Caco-2 (cell line): ENCODE measurements around the gene CETP. TPM values are rescaled to one million over a fixed set of nuclear protein-coding genes. Genes with fewer than 3 reads are reported as not detected.

ENCODE experiments used
- BruUV-seq: library from RNA; stranded (reverse); fragments of 400-500 nt; replicated peaks from 2 replicates; lab custom pipeline; 2021; lab: Mats Ljungman, UMichigan
- CTCF ChIA-PET: fragments of 300-600 bp; sonication (Branson Sonifier 250); formaldehyde crosslinking; loops from one replicate; lab custom pipeline; 2022; ENCODE audit warnings: antibody characterized with exemption; lab: Charles Lee
- POLR2A ChIA-PET: fragments of 300-600 bp; sonication (Branson Sonifier 250); formaldehyde crosslinking; loops from one replicate; lab custom pipeline; 2022; ENCODE audit warnings: antibody characterized with exemption; lab: Charles Lee
- DNase-seq, 2 experiments: peaks; one replicate each; pipeline versions ENCODE4 v3.0.0 to v3.0.0-alpha.2; 2020 to 2022
- H3K27me3 ChIP-seq: replicated peaks from 2 replicates; pipeline ENCODE4 v1.6.0; 2011; ENCODE audit warnings: low read length; ENCODE audit not compliant: control insufficient read depth, insufficient read depth
- H3K36me3 ChIP-seq: 2 replicates; pipeline ENCODE4 v1.5.1; 2011; ENCODE audit warnings: low read length; ENCODE audit not compliant: control insufficient read depth, insufficient read depth
- H3K4me1 ChIP-seq: fragments of 250-450 bp; sonication (Bioruptor Pico); 2 replicates; pipeline ENCODE4 v1.5.1; 2020; ENCODE audit warnings: mild to moderate bottlenecking
- H3K4me3 ChIP-seq: 2 replicates; pipeline ENCODE4 v1.5.1; 2011; ENCODE audit warnings: low read depth, mild to moderate bottlenecking, control low read depth, low read length
- H3K9me3 ChIP-seq: fragments of 250-450 bp; sonication (Bioruptor Pico); 2 replicates; pipeline ENCODE4 v1.5.1; 2020; ENCODE audit warnings: mild to moderate bottlenecking, moderate library complexity
- H3K27ac Mint-ChIP-seq: one replicate; pipeline ENCODE4 v1.8.0; 2022; ENCODE audit warnings: mixed read lengths; ENCODE audit not compliant: unreplicated experiment
- H3K27me3 Mint-ChIP-seq: one replicate; pipeline ENCODE4 v1.8.0; 2022; ENCODE audit warnings: mixed read lengths; ENCODE audit not compliant: insufficient read depth, unreplicated experiment
- H3K36me3 Mint-ChIP-seq: one replicate; pipeline ENCODE4 v1.8.0; 2022; ENCODE audit warnings: mild to moderate bottlenecking, mixed read lengths; ENCODE audit not compliant: insufficient read depth, unreplicated experiment
- H3K4me1 Mint-ChIP-seq: one replicate; pipeline ENCODE4 v1.8.0; 2022; ENCODE audit warnings: low read depth, mixed read lengths; ENCODE audit not compliant: unreplicated experiment
- H3K4me3 Mint-ChIP-seq: one replicate; pipeline ENCODE4 v1.8.0; 2022; ENCODE audit warnings: mild to moderate bottlenecking, moderate library complexity, mixed read lengths; ENCODE audit not compliant: unreplicated experiment
- H3K9me3 Mint-ChIP-seq: one replicate; pipeline ENCODE4 v1.8.0; 2022; ENCODE audit warnings: mixed read lengths; ENCODE audit not compliant: unreplicated experiment
- intact Hi-C: fragments of 100-400 bp; cut with micrococcal nuclease; formaldehyde crosslinking; loops from one replicate; pipeline ENCODE4 v1.10.0; 2022; ENCODE audit not compliant: unreplicated experiment
- total RNA-seq: library from RNA; stranded (reverse); gene quantifications from 2 replicates; pipeline ENCODE4 v1.2.3, GENCODE V29; 2022
- TF ChIP-seq, protein P1 (sequence below), 2 experiments: fragments of 200-600 bp in 1 of 2; IDR thresholded peaks; 1 replicate in 1 of 2; 2 replicates in 1 of 2; pipeline versions ENCODE4 v1.5.1 to v1.8.0; 2011 to 2022; ENCODE audit warnings: antibody characterized with exemption in 1 of 2, control low read depth in 1 of 2, inconsistent platforms in 1 of 2, low read depth in 1 of 2, low read length in 1 of 2, mild to moderate bottlenecking in 1 of 2, moderate library complexity in 1 of 2; ENCODE audit not compliant: insufficient read depth in 1 of 2, severe bottlenecking in 1 of 2, unreplicated experiment in 1 of 2

Gene CETP
- total RNA-seq, 1 experiment from 2014 or later: not detected

DNA sequence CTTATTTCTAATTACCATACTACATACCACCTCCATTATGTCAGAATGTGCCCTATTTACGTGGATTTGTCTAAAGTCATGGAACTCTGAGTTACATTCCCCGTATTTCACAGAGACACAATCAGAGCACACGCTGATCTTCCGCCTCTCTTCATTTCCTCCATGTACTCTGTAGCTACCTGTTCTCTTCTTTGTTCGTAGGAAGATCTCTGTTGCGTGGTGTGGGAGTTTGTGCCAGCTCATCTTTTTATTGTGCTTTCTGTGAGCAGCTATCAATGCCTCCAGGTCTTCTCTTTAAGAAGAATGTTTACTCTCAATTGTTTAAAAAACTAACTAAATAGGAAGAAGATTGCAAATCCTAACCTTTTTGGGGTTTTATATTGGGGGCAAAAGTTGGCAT is 54.6 kb downstream of the CETP start:
- no peak overlapping the region for H3K4me3 ChIP-seq
- ChIA-PET POLR2A (no interaction called here), CTCF (no interaction called here)
- Mint-ChIP-seq H3K4me3 (no peak overlapping the region), H3K27me3 (peaks cover 4% of the 10 kb centered on the region), H3K36me3 (peaks cover 4% of the 10 kb centered on the region), H3K9me3 (no peaks in the 10 kb centered on the region), H3K27ac (no peak overlapping the region), H3K4me1 (no peaks in the 10 kb centered on the region)
- TF ChIP-seq, protein P1, sequence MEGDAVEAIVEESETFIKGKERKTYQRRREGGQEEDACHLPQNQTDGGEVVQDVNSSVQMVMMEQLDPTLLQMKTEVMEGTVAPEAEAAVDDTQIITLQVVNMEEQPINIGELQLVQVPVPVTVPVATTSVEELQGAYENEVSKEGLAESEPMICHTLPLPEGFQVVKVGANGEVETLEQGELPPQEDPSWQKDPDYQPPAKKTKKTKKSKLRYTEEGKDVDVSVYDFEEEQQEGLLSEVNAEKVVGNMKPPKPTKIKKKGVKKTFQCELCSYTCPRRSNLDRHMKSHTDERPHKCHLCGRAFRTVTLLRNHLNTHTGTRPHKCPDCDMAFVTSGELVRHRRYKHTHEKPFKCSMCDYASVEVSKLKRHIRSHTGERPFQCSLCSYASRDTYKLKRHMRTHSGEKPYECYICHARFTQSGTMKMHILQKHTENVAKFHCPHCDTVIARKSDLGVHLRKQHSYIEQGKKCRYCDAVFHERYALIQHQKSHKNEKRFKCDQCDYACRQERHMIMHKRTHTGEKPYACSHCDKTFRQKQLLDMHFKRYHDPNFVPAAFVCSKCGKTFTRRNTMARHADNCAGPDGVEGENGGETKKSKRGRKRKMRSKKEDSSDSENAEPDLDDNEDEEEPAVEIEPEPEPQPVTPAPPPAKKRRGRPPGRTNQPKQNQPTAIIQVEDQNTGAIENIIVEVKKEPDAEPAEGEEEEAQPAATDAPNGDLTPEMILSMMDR (IDR thresholded peaks at IDR 0.05; ENCODE audit: insufficient read depth in 1 of 2, low read depth in 1 of 2, low read length in 1 of 2, severe bottlenecking in 1 of 2, unreplicated experiment in 1 of 2): no peak
- intact Hi-C loops: no loop called here
- no peak for DNase-seq
- H3K27me3 ChIP-seq: no peaks in the 10 kb centered on the region
- no peaks in the 10 kb centered on the region for H3K4me1 ChIP-seq
- H3K36me3 ChIP-seq: no peaks in the 10 kb centered on the region
- BruUV-seq: no TSS peak
- no peaks in the 10 kb centered on the region for H3K9me3 ChIP-seq

DNA sequence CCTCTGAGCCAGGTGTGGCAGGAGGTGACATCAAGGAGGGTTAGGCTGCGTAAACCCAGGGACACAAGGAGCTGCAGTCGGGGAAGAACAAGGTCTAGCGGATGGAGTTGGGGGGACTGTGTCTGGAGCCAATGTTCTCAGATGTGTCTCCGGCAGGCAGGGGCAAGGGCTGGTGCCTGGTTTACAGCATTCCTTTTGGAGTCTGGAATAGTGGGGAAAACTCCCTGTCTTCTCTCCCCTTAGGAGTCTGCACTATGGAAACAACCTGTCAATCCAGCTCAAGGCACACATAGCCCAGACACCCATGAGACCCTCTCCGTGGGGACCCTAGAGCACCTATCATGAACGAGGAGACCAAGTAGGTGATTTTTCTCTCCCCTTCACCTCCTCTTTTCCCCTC is 55.1 kb downstream of the CETP start:
- peaks cover 4% of the 10 kb centered on the region for H3K36me3 Mint-ChIP-seq
- no peak overlapping the region for H3K27ac Mint-ChIP-seq
- no peaks in the 10 kb centered on the region for H3K36me3 ChIP-seq
- H3K4me1 ChIP-seq: no peaks in the 10 kb centered on the region
- H3K4me3 Mint-ChIP-seq: no peak overlapping the region
- intact Hi-C loops: no loop called here
- no peaks in the 10 kb centered on the region for H3K9me3 ChIP-seq
- CTCF ChIA-PET: no interaction called here
- H3K4me1 Mint-ChIP-seq: no peaks in the 10 kb centered on the region
- no peaks in the 10 kb centered on the region for H3K9me3 Mint-ChIP-seq
- TF ChIP-seq, protein P1 (IDR thresholded peaks at IDR 0.05; ENCODE audit: insufficient read depth in 1 of 2, low read depth in 1 of 2, low read length in 1 of 2, severe bottlenecking in 1 of 2, unreplicated experiment in 1 of 2): no peak
- BruUV-seq: no TSS peak
- H3K27me3 Mint-ChIP-seq: peaks cover 4% of the 10 kb centered on the region
- H3K4me3 ChIP-seq: no peak overlapping the region
- POLR2A ChIA-PET: no interaction called here
- no peak for DNase-seq
- no peaks in the 10 kb centered on the region for H3K27me3 ChIP-seq

DNA sequence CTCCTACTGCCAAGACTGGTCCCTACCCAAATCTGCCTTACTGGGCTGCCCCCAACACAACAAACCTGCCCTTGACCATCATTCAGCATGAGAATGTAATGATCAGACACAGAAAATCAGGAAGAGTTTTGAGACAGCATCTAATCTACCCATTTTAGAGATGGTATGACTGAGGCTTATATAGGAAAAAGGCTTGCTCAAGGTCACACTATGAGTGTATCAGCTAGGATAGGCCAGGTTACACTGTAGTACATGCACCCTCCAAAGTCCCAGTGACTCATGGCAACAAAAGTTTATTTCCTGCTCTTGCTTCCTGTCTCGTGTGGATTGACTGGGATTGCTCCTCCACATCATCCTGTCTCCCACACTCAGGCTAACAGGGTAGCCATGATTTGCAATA is 55.5 kb downstream of the CETP start:
- POLR2A ChIA-PET: no interaction called here
- Mint-ChIP-seq H3K9me3 (no peaks in the 10 kb centered on the region), H3K27ac (no peak overlapping the region), H3K4me3 (no peak overlapping the region), H3K27me3 (peaks cover 4% of the 10 kb centered on the region), H3K36me3 (peaks cover 4% of the 10 kb centered on the region), H3K4me1 (no peaks in the 10 kb centered on the region)
- no peaks in the 10 kb centered on the region for H3K27me3 ChIP-seq
- no peaks in the 10 kb centered on the region for H3K36me3 ChIP-seq
- BruUV-seq: no TSS peak
- H3K9me3 ChIP-seq: no peaks in the 10 kb centered on the region
- intact Hi-C loops: no loop called here
- no peak for DNase-seq
- H3K4me3 ChIP-seq: no peak overlapping the region
- TF ChIP-seq, protein P1 (IDR thresholded peaks at IDR 0.05; ENCODE audit: insufficient read depth in 1 of 2, low read depth in 1 of 2, low read length in 1 of 2, severe bottlenecking in 1 of 2, unreplicated experiment in 1 of 2): no peak
- H3K4me1 ChIP-seq: no peaks in the 10 kb centered on the region
- CTCF ChIA-PET: no interaction called here
